Activated CD4-positive, alpha-beta T cell treated with anti-CD3 and anti-CD28 coated beads for 48 hours (primary cell): ENCODE data around the gene ZFP36L2.

ENCODE experiments used
- DNase-seq: peaks from one replicate; pipeline ENCODE4 v3.0.0-alpha.2; 2020

ZFP36L2 gene

GRCh38 chr2:43222475-43223309, 3.7 kb downstream of the ZFP36L2 start:
- DNase-seq = no peak

- DNase-seq = peak; percentile 76
Observed at GRCh38 chr2:43221763-43222474, 4.5 kb downstream of the ZFP36L2 start.

GRCh38 chr2:43221124-43221762, 5.2 kb downstream of the ZFP36L2 start:
- DNase-seq = peak; percentile 41

- no peak for DNase-seq
Observed at GRCh38 chr2:43220760-43221123, 5.7 kb downstream of the ZFP36L2 start.

GRCh38 chr2:43220229-43220751, 6.1 kb downstream of the ZFP36L2 start:
- DNase-seq = no peak

GRCh38 chr2:43219383-43220228, 6.8 kb downstream of the ZFP36L2 start:
- DNase-seq = peak; percentile 85

GRCh38 chr2:43218702-43219382, 7.6 kb downstream of the ZFP36L2 start:
- peak; percentile 58 for DNase-seq

GRCh38 chr2:43218155-43218701, 8.2 kb downstream of the ZFP36L2 start:
- no peak for DNase-seq

GRCh38 chr2:43217228-43218154, 8.9 kb downstream of the ZFP36L2 start:
- no peak for DNase-seq

- no peak for DNase-seq
Observed at GRCh38 chr2:43216629-43217028, 9.8 kb downstream of the ZFP36L2 start.

GRCh38 chr2:43215673-43216255, 10.6 kb downstream of the ZFP36L2 start:
- DNase-seq = no peak

GRCh38 chr2:43214253-43214652, 12.2 kb downstream of the ZFP36L2 start:
- DNase-seq = no peak

- no peak for DNase-seq
Observed at GRCh38 chr2:43212931-43213330, 13.5 kb downstream of the ZFP36L2 start.

GRCh38 chr2:43212216-43212835, 14.1 kb downstream of the ZFP36L2 start:
- DNase-seq = no peak

GRCh38 chr2:43210467-43211303, 15.7 kb downstream of the ZFP36L2 start:
- peak; percentile 55 for DNase-seq

- no peak for DNase-seq
Observed at GRCh38 chr2:43210125-43210466, 16.3 kb downstream of the ZFP36L2 start.

GRCh38 chr2:43209204-43209717, 17.1 kb downstream of the ZFP36L2 start:
- DNase-seq = no peak

GRCh38 chr2:43207553-43208300, 18.7 kb downstream of the ZFP36L2 start:
- DNase-seq = no peak
